ENCODE measurements around the gene HMGCLL1.

HMGCLL1 gene

GRCh38 chr6:55530931-55531330, 48.1 kb downstream of the HMGCLL1 start:
- DNase-seq: no peak

- no peak for DNase-seq
Measured at GRCh38 chr6:55528624-55529023, 50.4 kb downstream of the HMGCLL1 start.

- DNase-seq: no peak
Measured at GRCh38 chr6:55524441-55524840, 54.6 kb downstream of the HMGCLL1 start.

- no peak for DNase-seq
Measured at GRCh38 chr6:55518529-55519060, 60.4 kb downstream of the HMGCLL1 start.

GRCh38 chr6:55516736-55517135, 62.3 kb downstream of the HMGCLL1 start:
- DNase-seq: no peak

- no peak for DNase-seq
Measured at GRCh38 chr6:55512904-55513303, 66.1 kb downstream of the HMGCLL1 start.

GRCh38 chr6:55511122-55511800, 67.7 kb downstream of the HMGCLL1 start:
- no peak for DNase-seq

GRCh38 chr6:55499591-55499990, 79.4 kb downstream of the HMGCLL1 start:
- no peak for DNase-seq

- DNase-seq: no peak
Measured at GRCh38 chr6:55497694-55498093, 81.3 kb downstream of the HMGCLL1 start.

- no peak for DNase-seq
Measured at GRCh38 chr6:55496201-55496600, 82.8 kb downstream of the HMGCLL1 start.

- no peak for DNase-seq
Measured at GRCh38 chr6:55495277-55495676, 83.7 kb downstream of the HMGCLL1 start.

GRCh38 chr6:55494411-55494810, 84.6 kb downstream of the HMGCLL1 start:
- no peak for DNase-seq

GRCh38 chr6:55492259-55492658, 86.7 kb downstream of the HMGCLL1 start:
- no peak for DNase-seq

GRCh38 chr6:55490871-55491270, 88.1 kb downstream of the HMGCLL1 start:
- no peak for DNase-seq

GRCh38 chr6:55474382-55474781, 104.6 kb downstream of the HMGCLL1 start:
- DNase-seq: no peak

GRCh38 chr6:55473722-55474121, 105.3 kb downstream of the HMGCLL1 start:
- DNase-seq: no peak

- DNase-seq: no peak
Measured at GRCh38 chr6:55469951-55470366, 109.0 kb downstream of the HMGCLL1 start.

GRCh38 chr6:55456016-55456415, 123.0 kb downstream of the HMGCLL1 start:
- no peak for DNase-seq

GRCh38 chr6:55450005-55450404, 129.0 kb downstream of the HMGCLL1 start:
- no peak for DNase-seq

- no peak for DNase-seq
Measured at GRCh38 chr6:55449225-55449624, 129.8 kb downstream of the HMGCLL1 start.

GRCh38 chr6:55448451-55448850, 130.5 kb downstream of the HMGCLL1 start:
- no peak for DNase-seq

GRCh38 chr6:55447891-55448290, 131.1 kb downstream of the HMGCLL1 start:
- no peak for DNase-seq

- DNase-seq: no peak
Measured at GRCh38 chr6:55445648-55446204, 133.3 kb downstream of the HMGCLL1 start.

- no peak for DNase-seq
Measured at GRCh38 chr6:55443238-55444134, 135.5 kb downstream of the HMGCLL1 start.
